SK-N-SH (cell line): ENCODE measurements around the gene GABRB3. TPM values are rescaled to one million over a fixed set of nuclear protein-coding genes. Genes with fewer than 3 reads are reported as not detected.

Experiments used
- CTCF ChIA-PET: fragments of 300-600, 350-600 bp; formaldehyde crosslinking; extraction: SDS; loops from one replicate; lab custom pipeline; 2021; lab: Yijun Ruan, JAX
- POLR2A ChIA-PET: fragments of 350-600 bp; sonication (Branson Sonifier 250); formaldehyde crosslinking; extraction: SDS; loops from one replicate; lab custom pipeline; 2020; ENCODE audit warnings: antibody characterized with exemption, inconsistent platforms; lab: Yijun Ruan, JAX
- DNase-seq: peaks from one replicate; pipeline ENCODE4 v3.0.0; 2012
- H2AFZ ChIP-seq: fragments of 200-600 bp; sonication (generic); 2 replicates; pipeline ENCODE4 v1.8.1; 2016; ENCODE audit warnings: antibody characterized with exemption, mild to moderate bottlenecking, low read depth
- H3F3A ChIP-seq: fragments of 200-600 bp; sonication (generic); replicated peaks from 2 replicates; pipeline ENCODE3; 2016; ENCODE audit warnings: antibody characterized with exemption, mild to moderate bottlenecking; ENCODE audit not compliant: insufficient read depth
- H3K27ac ChIP-seq, 2 experiments: fragments of 200-500 bp in 1 of 2; fragments of 200-600 bp in 1 of 2; sonication (Bioruptor generic) in 1 of 2; sonication (generic), shearing (Covaris generic) in 1 of 2; 2 replicates each; pipeline versions ENCODE4 v1.5.1 to v1.6.1; 2014 to 2016; ENCODE audit warnings: low read depth in 2 of 2, inconsistent platforms in 1 of 2, low read length in 1 of 2, mild to moderate bottlenecking in 1 of 2, mixed read lengths in 1 of 2
- H3K27me3 ChIP-seq: fragments of 200-600 bp; sonication (generic), shearing (Covaris generic); 2 replicates; pipeline ENCODE4 v1.6.1; 2016; ENCODE audit warnings: mixed run types; ENCODE audit not compliant: insufficient read depth
- H3K36me3 ChIP-seq, 2 experiments: fragments of 200-500 bp in 1 of 2; fragments of 200-600 bp in 1 of 2; sonication (Bioruptor generic) in 1 of 2; sonication (generic) in 1 of 2; replicated peaks in 1 of 2; 2 replicates each; pipeline versions ENCODE3 to v1.5.1; 2014 to 2016; ENCODE audit warnings: low read length in 1 of 2, mild to moderate bottlenecking in 1 of 2; ENCODE audit not compliant: insufficient read depth in 2 of 2, control insufficient read depth in 1 of 2
- H3K4me1 ChIP-seq, 2 experiments: fragments of 200-500 bp in 1 of 2; fragments of 200-600 bp in 1 of 2; sonication (Bioruptor generic) in 1 of 2; sonication (generic), shearing (Covaris generic) in 1 of 2; 2 replicates each; pipeline versions ENCODE4 v1.5.1 to v1.6.1; 2014 to 2016; ENCODE audit warnings: low read depth in 1 of 2, low read length in 1 of 2, mixed run types in 1 of 2; ENCODE audit not compliant: insufficient read depth in 2 of 2, control insufficient read depth in 1 of 2
- H3K4me2 ChIP-seq: fragments of 200-600 bp; sonication (generic), shearing (Covaris generic); 2 replicates; pipeline ENCODE4 v1.6.1; 2017; ENCODE audit warnings: mixed run types
- H3K4me3 ChIP-seq, 2 experiments: fragments of 200-500 bp in 1 of 2; fragments of 200-600 bp in 1 of 2; sonication (Bioruptor generic) in 1 of 2; sonication (generic), shearing (Covaris generic) in 1 of 2; 2 replicates each; pipeline versions ENCODE4 v1.5.1 to v1.8.1; 2014 to 2016; ENCODE audit warnings: low read depth in 2 of 2, inconsistent platforms in 1 of 2, low read length in 1 of 2, mild to moderate bottlenecking in 1 of 2, mixed read lengths in 1 of 2, moderate library complexity in 1 of 2
- H3K79me2 ChIP-seq: fragments of 200-600 bp; sonication (generic); 2 replicates; pipeline ENCODE4 v1.8.1; 2017; ENCODE audit warnings: mild to moderate bottlenecking; ENCODE audit not compliant: insufficient read depth
- H3K9ac ChIP-seq: fragments of 200-600 bp; sonication (generic); 2 replicates; pipeline ENCODE4 v1.6.1; 2017; ENCODE audit warnings: mixed run types
- H3K9me2 ChIP-seq: fragments of 200-600 bp; sonication (generic); 2 replicates; pipeline ENCODE4 v1.6.1; 2017; ENCODE audit warnings: mixed run types
- H3K9me3 ChIP-seq: fragments of 200-600 bp; sonication (generic); 2 replicates; pipeline ENCODE4 v1.6.1; 2017; ENCODE audit warnings: mixed run types, mild to moderate bottlenecking, moderate library complexity
- H4K20me1 ChIP-seq: fragments of 200-600 bp; sonication (generic); 2 replicates; pipeline ENCODE4 v1.6.1; 2017; ENCODE audit warnings: mild to moderate bottlenecking, mixed run types; ENCODE audit not compliant: insufficient read depth
- CHD2 ChIP-seq: fragments of 150-350 bp; IDR thresholded peaks from 2 replicates; pipeline ENCODE4 v1.6.1; 2018; ENCODE audit warnings: low read length; ENCODE audit not compliant: partially characterized antibody
- ELF1 ChIP-seq: IDR thresholded peaks from 2 replicates; pipeline ENCODE4 v1.4.0; 2012
- EP300 ChIP-seq, 2 experiments: IDR thresholded peaks; 2 replicates each; pipeline versions ENCODE4 v1.4.0 to v1.6.1; 2012; ENCODE audit warnings: borderline replicate concordance in 1 of 2, low read depth in 1 of 2, low read length in 1 of 2
- FOXM1 ChIP-seq: IDR thresholded peaks from 2 replicates; pipeline ENCODE4 v1.4.0; 2012; ENCODE audit warnings: low read depth, mild to moderate bottlenecking
- GATA2 ChIP-seq: sonication (generic); formaldehyde crosslinking; IDR thresholded peaks from 2 replicates; pipeline ENCODE4 v1.5.0; 2020; ENCODE audit warnings: mild to moderate bottlenecking, missing genetic modification reagents
- MEF2A ChIP-seq: IDR thresholded peaks from 2 replicates; pipeline ENCODE4 v1.4.0; 2012; ENCODE audit warnings: low read depth, borderline replicate concordance
- NFIC ChIP-seq: IDR thresholded peaks from 2 replicates; pipeline ENCODE4 v1.4.0; 2012; ENCODE audit warnings: borderline replicate concordance
- NRF1 ChIP-seq: IDR thresholded peaks from 2 replicates; pipeline ENCODE4 v1.6.1; 2012; ENCODE audit warnings: low read depth, mild to moderate bottlenecking, low read length
- POLR2AphosphoS5 ChIP-seq: IDR thresholded peaks from 2 replicates; pipeline ENCODE4 v1.6.1; 2012; ENCODE audit warnings: low read depth, low read length
- RAD21 ChIP-seq: IDR thresholded peaks from 2 replicates; pipeline ENCODE4 v1.6.1; 2012; ENCODE audit warnings: mild to moderate bottlenecking, low read length
- REST ChIP-seq: IDR thresholded peaks from 2 replicates; pipeline ENCODE4 v1.6.1; 2012; ENCODE audit warnings: mild to moderate bottlenecking, low read depth, low read length, moderate library complexity
- RFX5 ChIP-seq: IDR thresholded peaks from 2 replicates; pipeline ENCODE4 v1.6.1; 2012; ENCODE audit warnings: mild to moderate bottlenecking, improper control_type of control experiment, low read length
- SIN3A ChIP-seq: IDR thresholded peaks from 2 replicates; pipeline ENCODE4 v1.6.1; 2012; ENCODE audit warnings: low read depth, mild to moderate bottlenecking, low read length, moderate library complexity, borderline replicate concordance
- SMC3 ChIP-seq: IDR thresholded peaks from 2 replicates; pipeline ENCODE4 v1.6.1; 2012; ENCODE audit warnings: low read depth, low read length, improper control_type of control experiment
- TEAD4 ChIP-seq: IDR thresholded peaks from 2 replicates; pipeline ENCODE4 v1.4.0; 2012; ENCODE audit warnings: mild to moderate bottlenecking, borderline replicate concordance; ENCODE audit not compliant: insufficient read depth
- USF2 ChIP-seq: fragments of 150-350 bp; IDR thresholded peaks from 2 replicates; pipeline ENCODE4 v1.6.1; 2017; ENCODE audit warnings: antibody characterized with exemption, low read length, low read depth, borderline replicate concordance
- YY1 ChIP-seq: IDR thresholded peaks from 2 replicates; pipeline ENCODE4 v1.4.0; 2012; ENCODE audit warnings: low read depth, mild to moderate bottlenecking
- WGBS: methylation state at CpG from one replicate; pipeline ENCODE4 v1.1.6; 2017; ENCODE audit warnings: low lambda C conversion rate; 5-methylcytosine and 5-hydroxymethylcytosine counted together
- polyA plus RNA-seq, 3 experiments: library from polyadenylated mRNA; depleted of rRNA; stranded (reverse); fragments of >200 nt; gene quantifications; 2 replicates each; pipeline ENCODE4 v1.2.3, GENCODE V29; 2012

Gene GABRB3
- polyA plus RNA-seq, 1 of the 3 experiments (the other 2 are of a cell fraction): 0.10 TPM

GRCh38 chr15:26590676-26591075 is 182.2 kb downstream of the GABRB3 start:
- no peak for DNase-seq
- no peaks in the 10 kb centered on the region for H3K4me1 ChIP-seq
- no peak overlapping the region for H2AFZ ChIP-seq
- H3K4me3 ChIP-seq: no peak overlapping the region
- no peak overlapping the region for H3K27ac ChIP-seq
- no peaks in the 10 kb centered on the region for H3K27me3 ChIP-seq
- 30% methylated on average over 2 of the region's 2 CpGs for WGBS
- H3K9me2 ChIP-seq: no peaks in the 10 kb centered on the region
- no peaks in the 10 kb centered on the region for H4K20me1 ChIP-seq
- ChIA-PET CTCF (interaction anchor here (1.7 kb wide), 1 partner anchor 21 kb away, joined by 3 read pairs; no protein-coding TSS in a partner anchor), POLR2A (no interaction called here)
- no peaks in the 10 kb centered on the region for H3K9me3 ChIP-seq
- TF ChIP-seq TEAD4: no peak
- TF ChIP-seq REST: no peak
- TF ChIP-seq YY1: no peak
- TF ChIP-seq NRF1: no peak
- no peak for TF ChIP-seq RAD21
- TF ChIP-seq FOXM1: no peak
- no peak for TF ChIP-seq ELF1
- TF ChIP-seq CHD2: no peak
- no peak for TF ChIP-seq EP300 (IDR thresholded peaks at IDR 0.05; ENCODE audit: borderline replicate concordance in 1 of 2, low read depth in 1 of 2, low read length in 1 of 2)
- no peak for TF ChIP-seq NFIC
- no peak for TF ChIP-seq POLR2AphosphoS5
- TF ChIP-seq SMC3: no peak
- TF ChIP-seq USF2: no peak
- H3K79me2 ChIP-seq: no peaks in the 10 kb centered on the region
- no peaks in the 10 kb centered on the region for H3K36me3 ChIP-seq
- H3K9ac ChIP-seq: no peak overlapping the region
- H3F3A ChIP-seq: no peaks in the 10 kb centered on the region
- H3K4me2 ChIP-seq: no peak overlapping the region

GRCh38 chr15:26582840-26583239 is 190.0 kb downstream of the GABRB3 start:
- no peak for DNase-seq
- H3K27me3 ChIP-seq: no peaks in the 10 kb centered on the region
- WGBS: 32% methylated on average over 6 of the region's 6 CpGs
- no peaks in the 10 kb centered on the region for H4K20me1 ChIP-seq
- no peak overlapping the region for H3K4me2 ChIP-seq
- H3K9ac ChIP-seq: no peak overlapping the region
- H3F3A ChIP-seq: no peaks in the 10 kb centered on the region
- no peak for TF ChIP-seq YY1
- no peak for TF ChIP-seq RFX5
- TF ChIP-seq FOXM1: no peak
- no peak for TF ChIP-seq NFIC
- no peak for TF ChIP-seq GATA2 (CRISPR knock-in tag)
- TF ChIP-seq SIN3A: no peak
- no peak for TF ChIP-seq MEF2A
- H3K36me3 ChIP-seq: no peaks in the 10 kb centered on the region
- H3K4me3 ChIP-seq: no peak overlapping the region
- H3K9me3 ChIP-seq: no peaks in the 10 kb centered on the region
- H3K79me2 ChIP-seq: no peaks in the 10 kb centered on the region
- ChIA-PET POLR2A (no interaction called here), CTCF (no interaction called here)
- H2AFZ ChIP-seq: no peak overlapping the region
- no peak overlapping the region for H3K27ac ChIP-seq
- H3K9me2 ChIP-seq: no peaks in the 10 kb centered on the region
- H3K4me1 ChIP-seq: no peaks in the 10 kb centered on the region
